Neural progenitor cell (in vitro differentiated cells): ENCODE results near the gene ATF2. TPM values are rescaled to one million over a fixed set of nuclear protein-coding genes. Genes with fewer than 3 reads are reported as not detected.

Experiments
- DNase-seq: peaks from one replicate; pipeline ENCODE4 v3.0.0-alpha.2; 2016; ENCODE audit warnings: low spot score
- H2AFZ ChIP-seq: fragments of 200-600 bp; sonication (generic); replicated peaks from 2 replicates; pipeline ENCODE4 v1.6.1; 2016; ENCODE audit warnings: antibody characterized with exemption
- H3F3A ChIP-seq: fragments of 200-600 bp; sonication (generic); 2 replicates; pipeline ENCODE4 v1.6.1; 2016; ENCODE audit warnings: antibody characterized with exemption, low read depth
- H3K27ac ChIP-seq: fragments of 200-600 bp; sonication (generic); 2 replicates; pipeline ENCODE4 v1.5.1; 2016; ENCODE audit warnings: mild to moderate bottlenecking
- H3K27me3 ChIP-seq: fragments of 200-600 bp; sonication (generic); 2 replicates; pipeline ENCODE4 v1.6.1; 2016; ENCODE audit warnings: mild to moderate bottlenecking, moderate library complexity
- H3K36me3 ChIP-seq: fragments of 200-600 bp; sonication (generic); 2 replicates; pipeline ENCODE4 v1.5.1; 2016
- H3K4me1 ChIP-seq: fragments of 200-600 bp; sonication (generic); 2 replicates; pipeline ENCODE4 v1.6.1; 2016; ENCODE audit warnings: mixed run types
- H3K4me2 ChIP-seq: fragments of 200-600 bp; sonication (generic); 2 replicates; pipeline ENCODE4 v1.6.1; 2016
- H3K4me3 ChIP-seq: fragments of 200-600 bp; sonication (generic); 2 replicates; pipeline ENCODE4 v1.5.1; 2016
- H3K79me2 ChIP-seq: fragments of 200-600 bp; sonication (generic); 2 replicates; pipeline ENCODE4 v1.6.1; 2016; ENCODE audit warnings: low read depth
- H3K9ac ChIP-seq: fragments of 200-600 bp; sonication (generic); 2 replicates; pipeline ENCODE4 v1.6.1; 2016
- H3K9me3 ChIP-seq: fragments of 200-600 bp; sonication (generic); 2 replicates; pipeline ENCODE4 v1.5.1; 2016; ENCODE audit warnings: low read depth
- H4K20me1 ChIP-seq: fragments of 200-600 bp; sonication (generic); 2 replicates; pipeline ENCODE4 v1.6.1; 2016; ENCODE audit warnings: low read depth
- H3K27ac Mint-ChIP-seq: 3 replicates; pipeline ENCODE4 v1.8.0; 2021; ENCODE audit warnings: mixed read lengths
- H3K27me3 Mint-ChIP-seq: 2 replicates; pipeline ENCODE4 v1.8.0; 2022; ENCODE audit warnings: low read depth, mild to moderate bottlenecking, inconsistent platforms, moderate library complexity, mixed read lengths; ENCODE audit not compliant: insufficient read depth
- H3K36me3 Mint-ChIP-seq: 3 replicates; pipeline ENCODE4 v1.8.0; 2021; ENCODE audit warnings: mixed read lengths
- H3K4me1 Mint-ChIP-seq: 3 replicates; pipeline ENCODE4 v1.8.0; 2021; ENCODE audit warnings: mixed read lengths
- H3K4me3 Mint-ChIP-seq: 3 replicates; pipeline ENCODE4 v1.8.0; 2021; ENCODE audit warnings: mild to moderate bottlenecking, moderate library complexity, mixed read lengths
- H3K9me3 Mint-ChIP-seq: 3 replicates; pipeline ENCODE4 v1.8.0; 2020; ENCODE audit warnings: mixed read lengths
- CTCF ChIP-seq: fragments of 200-600 bp; sonication (generic); IDR thresholded peaks from 2 replicates; pipeline ENCODE4 v1.5.1; 2017; ENCODE audit warnings: antibody characterized with exemption, mild to moderate bottlenecking
- EZH2 ChIP-seq: fragments of 200-600 bp; sonication (generic); IDR thresholded peaks from 2 replicates; pipeline ENCODE4 v1.6.1; 2017; ENCODE audit warnings: antibody characterized with exemption, mild to moderate bottlenecking, moderate library complexity
- EZH2phosphoT487 ChIP-seq: fragments of 200-600 bp; sonication (generic); IDR thresholded peaks from 2 replicates; pipeline ENCODE4 v1.6.1; 2017; ENCODE audit warnings: antibody characterized with exemption
- total RNA-seq: library from RNA; depleted of rRNA; stranded (reverse); fragments of >200 nt; gene quantifications from 2 replicates; pipeline ENCODE4 v1.2.3, GENCODE V29; 2015; ENCODE audit warnings: low replicate concordance

ATF2 gene
- total RNA-seq, 1 donor from 2014 or later, result 133 TPM

DNA sequence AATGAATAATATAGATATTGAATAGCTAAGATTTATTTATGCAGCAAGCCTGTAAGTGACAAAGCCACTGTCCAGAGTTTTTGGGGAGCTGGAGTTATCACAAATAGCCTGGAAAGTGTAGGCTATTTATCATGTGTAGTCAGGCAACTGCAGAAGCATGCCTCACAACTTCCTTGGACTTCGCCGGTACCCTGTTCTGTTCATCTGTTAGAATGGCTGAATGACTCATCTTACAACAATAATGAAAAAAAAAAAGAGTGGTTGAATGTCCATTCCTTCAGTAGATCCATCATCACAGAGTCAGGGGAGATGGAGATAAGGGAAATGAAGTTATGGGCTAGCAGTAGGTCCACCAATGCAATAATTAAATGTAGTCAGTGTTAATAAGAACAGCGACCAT, 37.5 kb upstream of the ATF2 start:
- no peak overlapping the region for H2AFZ ChIP-seq
- DNase-seq, result no peak
- no peaks in the 10 kb centered on the region for H3K79me2 ChIP-seq
- H3K27ac ChIP-seq, result no peak overlapping the region
- no peak overlapping the region for H3K4me3 ChIP-seq
- no peaks in the 10 kb centered on the region for H3K4me1 ChIP-seq
- Mint-ChIP-seq H3K27me3 (peaks cover 5% of the 10 kb centered on the region), H3K4me1 (no peaks in the 10 kb centered on the region), H3K4me3 (no peak overlapping the region), H3K27ac (no peak overlapping the region), H3K9me3 (peaks cover 2% of the 10 kb centered on the region), H3K36me3 (no peaks in the 10 kb centered on the region)
- H3K27me3 ChIP-seq, result peaks cover 7% of the 10 kb centered on the region
- no peaks in the 10 kb centered on the region for H3K9me3 ChIP-seq
- no peaks in the 10 kb centered on the region for H4K20me1 ChIP-seq
- no peak overlapping the region for H3K9ac ChIP-seq
- H3K4me2 ChIP-seq, result no peak overlapping the region
- no peaks in the 10 kb centered on the region for H3K36me3 ChIP-seq
- TF ChIP-seq EZH2 (no peak), CTCF (no peak), EZH2phosphoT487 (no peak)
- no peaks in the 10 kb centered on the region for H3F3A ChIP-seq

GRCh38 chr2:175203621-175204496, 35.9 kb upstream of the ATF2 start:
- Mint-ChIP-seq H3K36me3 (no peaks in the 10 kb centered on the region), H3K27ac (no peak overlapping the region)
- peak overlapping the region; percentile 28 for H2AFZ ChIP-seq

DNA sequence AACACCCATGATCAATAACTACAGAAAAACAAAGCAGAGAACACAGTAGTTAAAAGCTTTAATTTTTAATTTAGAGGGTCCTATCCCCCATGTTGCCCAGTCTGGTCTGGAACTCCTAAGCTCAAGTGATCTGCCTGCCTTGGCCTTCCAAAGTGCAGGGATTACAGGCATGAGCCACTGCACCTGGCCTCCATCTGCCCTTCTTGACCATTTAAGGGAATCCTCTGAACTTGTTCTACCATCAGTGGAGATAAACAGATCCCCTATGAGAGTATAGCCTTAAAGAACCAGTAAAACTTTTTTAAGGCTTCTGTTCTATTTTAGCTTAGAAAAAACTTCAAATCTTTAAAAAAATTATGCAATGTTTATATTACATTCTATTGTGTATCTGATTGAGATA, 27.0 kb upstream of the ATF2 start:
- Mint-ChIP-seq H3K36me3 (no peaks in the 10 kb centered on the region), H3K27ac (no peak overlapping the region), H3K4me3 (no peak overlapping the region), H3K4me1 (no peaks in the 10 kb centered on the region), H3K9me3 (peaks cover 3% of the 10 kb centered on the region), H3K27me3 (peaks cover 3% of the 10 kb centered on the region)
- Histone ChIP-seq H3K9ac (no peak overlapping the region), H2AFZ (no peak overlapping the region), H3K79me2 (no peaks in the 10 kb centered on the region), H3K9me3 (no peaks in the 10 kb centered on the region), H3K4me1 (no peaks in the 10 kb centered on the region), H3K4me2 (no peak overlapping the region), H3K27me3 (no peaks in the 10 kb centered on the region), H3K27ac (no peak overlapping the region), H4K20me1 (no peaks in the 10 kb centered on the region), H3F3A (no peaks in the 10 kb centered on the region), H3K4me3 (no peak overlapping the region), H3K36me3 (no peaks in the 10 kb centered on the region)
- DNase-seq, result no peak
- TF ChIP-seq CTCF (no peak), EZH2phosphoT487 (no peak), EZH2 (no peak)

More at GRCh38 chr2:175203621-175204496, 35.9 kb upstream of the ATF2 start:
- no peaks in the 10 kb centered on the region for H3K4me1 Mint-ChIP-seq
- peaks cover 6% of the 10 kb centered on the region for H3K27me3 Mint-ChIP-seq
- peak; percentile 80 for DNase-seq
- H3F3A ChIP-seq, result no peaks in the 10 kb centered on the region
- peaks cover 4% of the 10 kb centered on the region for H3K9me3 Mint-ChIP-seq
- H3K9ac ChIP-seq, result no peak overlapping the region
- no peak overlapping the region for H3K4me2 ChIP-seq
- H3K79me2 ChIP-seq, result no peaks in the 10 kb centered on the region
- H3K27me3 ChIP-seq, result peaks cover 7% of the 10 kb centered on the region
- no peaks in the 10 kb centered on the region for H3K36me3 ChIP-seq
- no peaks in the 10 kb centered on the region for H3K9me3 ChIP-seq
- H3K27ac ChIP-seq, result no peak overlapping the region
- H3K4me1 ChIP-seq, result no peaks in the 10 kb centered on the region
- no peak overlapping the region for H3K4me3 Mint-ChIP-seq
- H3K4me3 ChIP-seq, result no peak overlapping the region
- TF ChIP-seq CTCF, result peak; percentile 64
- TF ChIP-seq EZH2phosphoT487, result no peak
- no peak for TF ChIP-seq EZH2
- no peaks in the 10 kb centered on the region for H4K20me1 ChIP-seq
